HFFc6 (cell line): ENCODE results near the gene TMEM181. TPM values are rescaled to one million over a fixed set of nuclear protein-coding genes. Genes with fewer than 3 reads are reported as not detected.

Source experiments
- DNase-seq: peaks from one replicate; pipeline ENCODE4 v3.0.0-alpha.2; 2018
- H3K27ac Mint-ChIP-seq: 2 replicates; pipeline ENCODE4 v1.8.0; 2020; ENCODE audit warnings: mild to moderate bottlenecking, mixed read lengths
- H3K27me3 Mint-ChIP-seq: 2 replicates; pipeline ENCODE4 v1.8.0; 2021; ENCODE audit warnings: mild to moderate bottlenecking, moderate library complexity, mixed read lengths; ENCODE audit not compliant: insufficient read depth
- H3K36me3 Mint-ChIP-seq: 2 replicates; pipeline ENCODE4 v1.8.0; 2021; ENCODE audit warnings: low read depth, mixed read lengths
- H3K4me1 Mint-ChIP-seq: 2 replicates; pipeline ENCODE4 v1.8.0; 2020; ENCODE audit warnings: low read depth, mixed read lengths
- H3K4me3 Mint-ChIP-seq: 2 replicates; pipeline ENCODE4 v1.8.0; 2020; ENCODE audit warnings: mild to moderate bottlenecking, moderate library complexity, mixed read lengths
- H3K9me3 Mint-ChIP-seq: 2 replicates; pipeline ENCODE4 v1.8.0; 2020; ENCODE audit warnings: mild to moderate bottlenecking, mixed read lengths
- long read RNA-seq: library from polyadenylated mRNA; unstranded; transcript quantifications from one replicate; pipeline ENCODE4 v2.0.0, GENCODE V29; 2019
- total RNA-seq, 6 experiments: library from RNA; stranded (reverse); fragmentation: NEBNext Ultra II Directional; extraction: Animal tissue kit (Norgen Biotek cat#: 25700); gene quantifications; 2 replicates in 1 of 6; 3 replicates in 5 of 6; pipeline ENCODE4 v1.2.3, GENCODE V29; 2021
- TF ChIP-seq, protein P1 (sequence below): fragments of 200-600 bp; sonication (generic); IDR thresholded peaks from 2 replicates; pipeline ENCODE4 v1.5.0; 2021; ENCODE audit warnings: antibody characterized with exemption, mild to moderate bottlenecking

The TMEM181 gene, protein sequence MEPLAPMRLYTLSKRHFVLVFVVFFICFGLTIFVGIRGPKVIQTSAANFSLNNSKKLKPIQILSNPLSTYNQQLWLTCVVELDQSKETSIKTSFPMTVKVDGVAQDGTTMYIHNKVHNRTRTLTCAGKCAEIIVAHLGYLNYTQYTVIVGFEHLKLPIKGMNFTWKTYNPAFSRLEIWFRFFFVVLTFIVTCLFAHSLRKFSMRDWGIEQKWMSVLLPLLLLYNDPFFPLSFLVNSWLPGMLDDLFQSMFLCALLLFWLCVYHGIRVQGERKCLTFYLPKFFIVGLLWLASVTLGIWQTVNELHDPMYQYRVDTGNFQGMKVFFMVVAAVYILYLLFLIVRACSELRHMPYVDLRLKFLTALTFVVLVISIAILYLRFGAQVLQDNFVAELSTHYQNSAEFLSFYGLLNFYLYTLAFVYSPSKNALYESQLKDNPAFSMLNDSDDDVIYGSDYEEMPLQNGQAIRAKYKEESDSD
- total RNA-seq = 10 to 100 TPM; 25.8 to 37.8 (median 30.1) TPM
- long read RNA-seq, partial matches to known transcripts = 9 of 39 reads
- long read RNA-seq, other reads (novel, unspliced or antisense) = 30 of 39 reads

DNA sequence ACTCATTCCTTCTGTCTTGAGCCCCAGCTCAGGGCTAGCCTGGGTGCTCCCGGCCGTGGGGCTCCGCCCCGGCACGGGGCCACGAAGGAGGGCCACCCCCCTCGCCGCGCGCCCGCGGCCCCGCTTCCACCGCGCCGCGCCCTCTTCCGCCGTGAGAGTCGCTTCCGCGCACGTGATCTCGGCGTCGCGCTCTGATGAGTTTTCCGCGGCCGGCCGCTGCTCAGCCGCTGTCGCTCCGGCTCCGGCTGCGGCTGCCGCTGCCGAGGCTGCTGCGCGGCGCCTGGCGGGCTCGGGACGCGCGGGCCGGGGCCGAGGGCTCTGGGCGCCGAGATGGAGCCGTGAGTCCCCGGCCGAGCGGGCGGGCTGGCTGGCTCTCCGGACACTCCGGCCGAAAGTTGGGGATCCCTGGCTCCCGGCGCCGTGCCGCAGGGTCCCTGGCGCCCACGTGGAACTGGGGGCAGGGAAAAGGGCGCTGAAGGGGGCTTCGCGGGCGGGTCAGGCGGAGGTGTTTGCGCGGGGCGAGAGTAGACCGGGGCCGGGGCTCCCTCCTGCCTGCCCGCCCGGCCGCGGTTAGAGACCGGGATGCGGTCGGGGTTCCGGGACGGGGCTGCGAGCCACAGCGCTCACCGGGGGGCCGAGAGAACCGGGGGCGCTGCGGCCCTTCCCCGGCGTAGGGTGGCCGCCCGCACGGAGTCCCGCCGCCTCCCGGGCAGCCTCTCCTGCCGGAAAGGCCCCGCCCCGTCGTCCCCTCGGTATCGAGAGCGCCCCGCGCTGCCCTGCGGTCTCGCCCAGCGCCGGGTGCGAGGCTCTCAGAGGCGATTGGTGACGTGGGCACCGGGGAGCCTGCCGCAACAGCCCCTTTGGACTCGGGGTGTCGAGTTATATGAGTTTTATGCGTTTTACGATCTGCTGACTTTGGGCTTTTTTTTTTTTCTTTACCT is at the start of gene TMEM181:
Gene TMEM181 (plus strand): TSS at position 197 of the 941 bp plus-strand sequence. CDS start 134 bp downstream, at position 331.
- peak within 1 kb of the TSS; percentile 93 for H3K4me3 Mint-ChIP-seq
- peak; percentile 64 for DNase-seq
- H3K27ac Mint-ChIP-seq = peak within 1 kb of the TSS; percentile 91
- H3K36me3 Mint-ChIP-seq = no peaks in the 10 kb centered on the region
- peaks cover 32% of the 10 kb centered on the region for H3K4me1 Mint-ChIP-seq
- H3K27me3 Mint-ChIP-seq = peaks cover 4% of the 10 kb centered on the region
- TF ChIP-seq, protein P1, sequence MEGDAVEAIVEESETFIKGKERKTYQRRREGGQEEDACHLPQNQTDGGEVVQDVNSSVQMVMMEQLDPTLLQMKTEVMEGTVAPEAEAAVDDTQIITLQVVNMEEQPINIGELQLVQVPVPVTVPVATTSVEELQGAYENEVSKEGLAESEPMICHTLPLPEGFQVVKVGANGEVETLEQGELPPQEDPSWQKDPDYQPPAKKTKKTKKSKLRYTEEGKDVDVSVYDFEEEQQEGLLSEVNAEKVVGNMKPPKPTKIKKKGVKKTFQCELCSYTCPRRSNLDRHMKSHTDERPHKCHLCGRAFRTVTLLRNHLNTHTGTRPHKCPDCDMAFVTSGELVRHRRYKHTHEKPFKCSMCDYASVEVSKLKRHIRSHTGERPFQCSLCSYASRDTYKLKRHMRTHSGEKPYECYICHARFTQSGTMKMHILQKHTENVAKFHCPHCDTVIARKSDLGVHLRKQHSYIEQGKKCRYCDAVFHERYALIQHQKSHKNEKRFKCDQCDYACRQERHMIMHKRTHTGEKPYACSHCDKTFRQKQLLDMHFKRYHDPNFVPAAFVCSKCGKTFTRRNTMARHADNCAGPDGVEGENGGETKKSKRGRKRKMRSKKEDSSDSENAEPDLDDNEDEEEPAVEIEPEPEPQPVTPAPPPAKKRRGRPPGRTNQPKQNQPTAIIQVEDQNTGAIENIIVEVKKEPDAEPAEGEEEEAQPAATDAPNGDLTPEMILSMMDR = no peak
- H3K9me3 Mint-ChIP-seq = no peaks in the 10 kb centered on the region

DNA sequence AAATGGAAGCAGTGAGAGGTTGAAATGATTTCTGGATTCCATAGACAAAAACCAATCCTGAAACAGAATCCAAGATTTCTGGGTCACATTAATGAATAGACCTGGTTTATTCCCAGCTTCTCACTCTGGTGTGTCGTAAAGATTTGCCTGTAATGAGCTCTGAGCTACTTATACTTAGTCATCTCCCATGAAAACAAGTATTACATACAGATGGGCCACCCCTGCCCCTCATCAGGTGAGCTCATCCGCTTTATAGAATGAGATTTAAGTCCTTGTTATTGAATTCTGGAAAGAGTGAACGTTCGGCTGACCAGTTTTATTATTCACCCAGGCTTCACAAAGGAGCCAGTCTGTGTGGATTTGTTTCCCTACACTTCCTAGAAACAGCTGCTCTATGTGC is 47.1 kb upstream of the TMEM181 start:
- H3K27ac Mint-ChIP-seq = no peak overlapping the region
- no peaks in the 10 kb centered on the region for H3K9me3 Mint-ChIP-seq
- H3K4me1 Mint-ChIP-seq = peaks cover 5% of the 10 kb centered on the region
- TF ChIP-seq, protein P1 = no peak
- DNase-seq = no peak
- no peak overlapping the region for H3K4me3 Mint-ChIP-seq
- 0 out of 2 replicates have a peak, but pooled peaks cover 4% of the 10 kb centered on the region for H3K36me3 Mint-ChIP-seq
- peaks cover 8% of the 10 kb centered on the region for H3K27me3 Mint-ChIP-seq

DNA sequence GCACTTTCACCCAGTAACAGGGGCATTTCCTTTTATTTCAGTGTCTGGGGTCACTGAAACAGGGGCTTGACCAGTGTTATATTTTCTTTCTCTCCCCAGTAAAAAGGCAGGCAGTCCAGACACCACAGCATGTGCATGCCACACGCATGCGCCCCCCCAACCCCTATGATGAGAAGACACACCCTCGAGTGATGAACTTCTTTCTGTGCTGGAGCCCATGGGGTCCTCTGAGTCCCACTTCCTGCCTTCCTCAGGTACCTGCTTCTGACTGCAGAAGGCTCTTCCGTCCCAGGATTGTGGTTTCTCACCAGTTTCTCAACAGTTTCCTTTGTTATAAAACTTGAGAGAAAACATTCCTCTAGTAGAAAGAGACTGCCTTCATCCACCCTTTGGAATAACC is 45.7 kb upstream of the TMEM181 start:
- Mint-ChIP-seq H3K4me3 (no peak overlapping the region), H3K9me3 (no peaks in the 10 kb centered on the region), H3K27me3 (peaks cover 8% of the 10 kb centered on the region), H3K4me1 (peaks cover 18% of the 10 kb centered on the region), H3K36me3 (0 out of 2 replicates have a peak, but pooled peaks cover 4% of the 10 kb centered on the region), H3K27ac (no peak overlapping the region)
- DNase-seq = no peak
- TF ChIP-seq, protein P1 = no peak

DNA sequence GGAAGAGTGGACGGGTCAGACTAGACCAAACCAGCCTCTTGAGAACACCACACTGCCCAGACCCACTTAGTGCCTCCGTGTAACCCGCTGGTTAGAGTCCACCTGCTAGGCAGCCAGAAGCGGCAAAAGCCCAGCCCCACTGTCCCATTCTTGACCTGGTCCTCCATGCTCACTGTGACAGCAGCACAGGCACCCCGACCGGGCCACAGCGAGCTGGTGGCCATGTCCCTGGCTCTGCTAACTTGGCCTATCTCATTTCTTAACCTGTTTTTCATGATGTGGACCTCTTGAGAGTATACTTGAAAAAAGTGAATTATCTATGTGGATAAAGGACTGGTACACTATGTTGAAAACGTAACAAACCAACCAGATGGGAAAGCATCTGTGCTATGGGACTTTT is 44.9 kb upstream of the TMEM181 start:
- no peak for DNase-seq
- Mint-ChIP-seq H3K27me3 (peaks cover 8% of the 10 kb centered on the region), H3K36me3 (0 out of 2 replicates have a peak, but pooled peaks cover 4% of the 10 kb centered on the region), H3K9me3 (no peaks in the 10 kb centered on the region), H3K4me3 (no peak overlapping the region), H3K27ac (no peak overlapping the region), H3K4me1 (peaks cover 26% of the 10 kb centered on the region)
- TF ChIP-seq, protein P1 = no peak

DNA sequence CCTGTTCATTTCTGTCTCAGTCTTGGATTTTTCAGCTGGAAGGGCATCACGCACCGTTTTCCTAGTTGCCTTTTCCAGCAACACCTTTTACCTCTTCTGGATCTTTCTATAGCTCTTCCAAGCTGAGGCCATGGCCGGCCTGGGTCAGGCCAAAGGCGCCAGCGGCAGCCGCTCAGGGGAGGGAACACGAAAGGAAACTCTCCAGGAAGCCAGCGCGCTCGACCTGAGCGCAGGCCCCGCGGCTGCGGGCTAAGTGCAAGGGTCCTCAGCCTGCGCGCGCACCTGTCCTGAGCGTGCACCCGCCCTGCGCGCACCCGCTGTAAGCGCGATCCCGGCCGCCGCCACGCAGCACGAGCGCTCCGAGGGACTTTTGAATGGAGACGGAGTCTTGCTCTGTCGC is 43.8 kb upstream of the TMEM181 start:
- TF ChIP-seq, protein P1 = no peak
- no peaks in the 10 kb centered on the region for H3K36me3 Mint-ChIP-seq
- peaks cover 28% of the 10 kb centered on the region for H3K4me1 Mint-ChIP-seq
- no peak overlapping the region for H3K4me3 Mint-ChIP-seq
- H3K27me3 Mint-ChIP-seq = peaks cover 8% of the 10 kb centered on the region
- no peaks in the 10 kb centered on the region for H3K9me3 Mint-ChIP-seq
- no peak overlapping the region for H3K27ac Mint-ChIP-seq
- no peak for DNase-seq
